Osteocyte (in vitro differentiated cells): Measurements from ENCODE around the gene CYFIP1. TPM values are rescaled to one million over a fixed set of nuclear protein-coding genes. Genes with fewer than 3 reads are reported as not detected.

Experiments
- DNase-seq: peaks from one replicate; pipeline ENCODE4 v3.0.0; 2021; ENCODE audit warnings: mixed read lengths; ENCODE audit not compliant: unreplicated experiment; ENCODE audit errors: extremely low spot score
- H3K27ac Mint-ChIP-seq: one replicate; pipeline ENCODE4 v1.8.0; 2021; ENCODE audit warnings: mild to moderate bottlenecking, mixed read lengths; ENCODE audit not compliant: unreplicated experiment
- H3K27me3 Mint-ChIP-seq: one replicate; pipeline ENCODE4 v1.8.0; 2021; ENCODE audit warnings: mixed read lengths; ENCODE audit not compliant: unreplicated experiment
- H3K36me3 Mint-ChIP-seq: one replicate; pipeline ENCODE4 v1.8.0; 2021; ENCODE audit warnings: mixed read lengths; ENCODE audit not compliant: unreplicated experiment
- H3K4me1 Mint-ChIP-seq: one replicate; pipeline ENCODE4 v1.8.0; 2021; ENCODE audit warnings: mixed read lengths; ENCODE audit not compliant: unreplicated experiment
- H3K4me3 Mint-ChIP-seq: one replicate; pipeline ENCODE4 v1.8.0; 2021; ENCODE audit warnings: mild to moderate bottlenecking, moderate library complexity, mixed read lengths; ENCODE audit not compliant: unreplicated experiment
- H3K9me3 Mint-ChIP-seq: one replicate; pipeline ENCODE4 v1.8.0; 2021; ENCODE audit warnings: mixed read lengths; ENCODE audit not compliant: unreplicated experiment
- CTCF ChIP-seq: fragments of 200-600 bp; sonication (generic); IDR thresholded peaks from 2 replicates; pipeline ENCODE4 v1.5.0; 2021; ENCODE audit warnings: antibody characterized with exemption, mild to moderate bottlenecking, moderate library complexity
- total RNA-seq: library from RNA; stranded (reverse); gene quantifications from 2 replicates; pipeline ENCODE4 v1.2.1, GENCODE V29; 2021

CYFIP1 gene
- total RNA-seq, 1 donor from 2014 or later, result 118 TPM

- Mint-ChIP-seq H3K4me1 (peaks cover 49% of the 10 kb centered on the region), H3K27me3 (no peaks in the 10 kb centered on the region), H3K4me3 (no peak overlapping the region), H3K27ac (peak overlapping the region; percentile 47), H3K9me3 (no peaks in the 10 kb centered on the region), H3K36me3 (no peaks in the 10 kb centered on the region)
- no peak for TF ChIP-seq CTCF
- no peak for DNase-seq
These were observed 23.8 kb downstream of the CYFIP1 start for GRCh38 chr15:22956257-22956977.

- H3K27ac Mint-ChIP-seq, result peak overlapping the region; percentile 47
- TF ChIP-seq CTCF, result no peak
- H3K4me1 Mint-ChIP-seq, result peaks cover 45% of the 10 kb centered on the region
- no peaks in the 10 kb centered on the region for H3K9me3 Mint-ChIP-seq
- no peak overlapping the region for H3K4me3 Mint-ChIP-seq
- no peaks in the 10 kb centered on the region for H3K36me3 Mint-ChIP-seq
- no peaks in the 10 kb centered on the region for H3K27me3 Mint-ChIP-seq
- DNase-seq, result no peak
These were observed 24.5 kb downstream of the CYFIP1 start for GRCh38 chr15:22955544-22956119.

- TF ChIP-seq CTCF, result no peak
- no peak overlapping the region for H3K4me3 Mint-ChIP-seq
- peaks cover 45% of the 10 kb centered on the region for H3K4me1 Mint-ChIP-seq
- no peak overlapping the region for H3K27ac Mint-ChIP-seq
- H3K36me3 Mint-ChIP-seq, result no peaks in the 10 kb centered on the region
- no peak for DNase-seq
- H3K27me3 Mint-ChIP-seq, result no peaks in the 10 kb centered on the region
- H3K9me3 Mint-ChIP-seq, result no peaks in the 10 kb centered on the region
These were observed 25.2 kb downstream of the CYFIP1 start for GRCh38 chr15:22954798-22955543.

GRCh38 chr15:22954326-22954725 lies 25.8 kb downstream of the CYFIP1 start:
- no peaks in the 10 kb centered on the region for H3K27me3 Mint-ChIP-seq
- no peaks in the 10 kb centered on the region for H3K9me3 Mint-ChIP-seq
- TF ChIP-seq CTCF, result no peak
- H3K36me3 Mint-ChIP-seq, result no peaks in the 10 kb centered on the region
- H3K27ac Mint-ChIP-seq, result peak overlapping the region; percentile 50
- no peak overlapping the region for H3K4me3 Mint-ChIP-seq
- no peak for DNase-seq
- H3K4me1 Mint-ChIP-seq, result peaks cover 46% of the 10 kb centered on the region
